GM10248 (cell line): ENCODE data around the gene DPYSL5.
A peak's percentile ranks its signal among the peaks of the same experiment; 100 is the strongest.

ENCODE experiments used
- CTCF ChIA-PET: fragments of 300-600 bp; sonication (Branson Sonifier 250); formaldehyde crosslinking; extraction: SDS; loops from one replicate; lab custom pipeline; 2021; ENCODE audit warnings: antibody characterized with exemption; lab: Yijun Ruan, JAX
- POLR2A ChIA-PET: fragments of 350-650 bp; sonication (Branson Sonifier 250); formaldehyde crosslinking; extraction: SDS; loops from one replicate; lab custom pipeline; 2020; ENCODE audit warnings: antibody characterized with exemption; lab: Yijun Ruan, JAX
- DNase-seq: peaks from one replicate; pipeline ENCODE4 v3.0.0; 2012; ENCODE audit errors: extremely low spot score
- CTCF ChIP-seq: IDR thresholded peaks from 2 replicates; pipeline ENCODE4 v1.5.1; 2012; ENCODE audit warnings: mild to moderate bottlenecking, low read depth; ENCODE audit errors: extremely low read depth, missing control alignments, control extremely low read depth

Gene DPYSL5

GRCh38 chr2:26847655-26848335, at the start of gene DPYSL5:
Gene DPYSL5 (plus strand): TSS chr2:26848132. CDS start chr2:26898500, 50,368 bp downstream.
- POLR2A ChIA-PET: no interaction called here
- DNase-seq: peak; percentile 32
- no peak for TF ChIP-seq CTCF
- CTCF ChIA-PET: interaction anchor here (0.9 to 6.5 kb wide), 7 partner anchors 17 to 432 kb away, joined by 3 to 103 read pairs (median 16); no protein-coding TSS in a partner anchor

- TF ChIP-seq CTCF: no peak
- ChIA-PET CTCF (no interaction called here), POLR2A (no interaction called here)
- no peak for DNase-seq
These were observed 46.6 kb upstream of the DPYSL5 start for GRCh38 chr2:26801328-26801727.

- ChIA-PET POLR2A (no interaction called here), CTCF (no interaction called here)
- DNase-seq: no peak
- no peak for TF ChIP-seq CTCF
These were observed 46.1 kb upstream of the DPYSL5 start for GRCh38 chr2:26801796-26802195.

- POLR2A ChIA-PET: no interaction called here
These were observed 42.7 kb upstream of the DPYSL5 start for GRCh38 chr2:26805241-26805676.

GRCh38 chr2:26807788-26808460, 40.0 kb upstream of the DPYSL5 start:
- CTCF ChIA-PET: no interaction called here
- POLR2A ChIA-PET: no interaction called here
- no peak for DNase-seq
- no peak for TF ChIP-seq CTCF

More at GRCh38 chr2:26805241-26805676, 42.7 kb upstream of the DPYSL5 start:
- CTCF ChIA-PET: no interaction called here
- DNase-seq: no peak
- no peak for TF ChIP-seq CTCF

GRCh38 chr2:26809211-26809610, 38.7 kb upstream of the DPYSL5 start:
- ChIA-PET CTCF (interaction anchor here (1.0 to 1.6 kb wide), 2 partner anchors 10 to 18 kb away, joined by 3 to 4 read pairs; no protein-coding TSS in a partner anchor), POLR2A (interaction anchor here (0.6 kb wide), 1 partner anchor 816 kb away, joined by 4 read pairs; no protein-coding TSS in a partner anchor)
- TF ChIP-seq CTCF: no peak
- DNase-seq: no peak
